IPS-NIHi7 (cell line): Measurements from ENCODE around the gene AUTS2.

Experiments used
- DNase-seq: peaks from one replicate; pipeline ENCODE4 v3.0.0; 2012; ENCODE audit warnings: mixed read lengths; ENCODE audit errors: extremely low spot score

The AUTS2 gene

DNA sequence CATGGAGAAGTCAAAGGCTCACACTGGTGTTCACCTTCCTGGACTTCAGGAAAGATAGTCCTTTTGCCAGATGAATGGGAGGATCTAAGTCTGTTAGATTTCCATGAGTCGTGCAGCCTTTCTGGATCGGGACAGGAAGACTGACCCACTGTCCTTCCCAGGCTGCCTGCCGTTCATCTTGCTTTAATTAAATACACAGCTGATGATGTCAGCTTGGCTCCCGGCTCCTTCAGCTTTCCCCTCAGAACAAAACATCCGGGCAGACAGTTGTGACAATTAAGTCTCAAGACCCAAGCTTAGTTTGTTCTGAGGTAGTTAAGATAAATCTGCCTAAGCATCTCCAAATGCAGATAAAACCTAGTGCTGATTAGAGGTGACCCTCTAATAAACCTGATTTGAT, 58.6 kb downstream of the AUTS2 start:
- DNase-seq = peak; percentile 33

DNA sequence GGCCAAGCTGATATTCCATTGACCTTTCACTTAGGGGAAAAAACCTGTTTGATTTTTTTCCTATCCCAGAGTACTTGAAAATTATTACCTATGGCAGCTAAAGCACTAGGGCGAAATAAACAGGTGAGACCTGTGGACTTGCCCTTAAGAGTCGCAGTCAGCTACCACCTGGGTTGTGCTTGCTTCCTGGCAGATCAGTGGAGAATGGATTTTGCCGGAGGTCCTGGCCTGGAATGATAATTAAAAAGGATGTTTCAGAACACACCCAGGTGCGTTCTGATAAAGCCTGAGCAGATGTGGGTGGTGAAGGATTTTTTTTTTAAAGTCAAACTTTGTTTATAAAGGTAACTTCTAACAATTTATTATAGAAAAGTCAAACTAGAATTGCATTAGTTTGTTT, 59.1 kb downstream of the AUTS2 start:
- no peak for DNase-seq

DNA sequence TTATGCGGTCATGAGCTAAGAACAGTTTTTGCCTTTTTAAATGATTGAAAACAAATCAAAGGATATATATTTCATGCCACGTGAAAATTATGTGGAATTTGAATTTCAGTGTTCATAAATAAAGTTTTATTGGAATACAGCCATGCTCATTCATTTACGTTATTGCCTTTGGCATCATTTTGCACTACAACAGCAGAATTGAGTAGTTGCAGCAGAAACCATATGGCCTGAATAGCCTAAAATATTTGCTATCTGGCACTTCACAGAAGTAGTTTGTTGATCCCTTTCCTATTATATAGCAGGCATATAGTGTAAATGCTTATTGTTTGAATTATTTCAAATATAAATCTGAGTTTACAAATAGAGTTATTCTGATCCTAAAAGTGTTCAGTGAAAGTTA, 59.7 kb downstream of the AUTS2 start:
- DNase-seq = no peak

DNA sequence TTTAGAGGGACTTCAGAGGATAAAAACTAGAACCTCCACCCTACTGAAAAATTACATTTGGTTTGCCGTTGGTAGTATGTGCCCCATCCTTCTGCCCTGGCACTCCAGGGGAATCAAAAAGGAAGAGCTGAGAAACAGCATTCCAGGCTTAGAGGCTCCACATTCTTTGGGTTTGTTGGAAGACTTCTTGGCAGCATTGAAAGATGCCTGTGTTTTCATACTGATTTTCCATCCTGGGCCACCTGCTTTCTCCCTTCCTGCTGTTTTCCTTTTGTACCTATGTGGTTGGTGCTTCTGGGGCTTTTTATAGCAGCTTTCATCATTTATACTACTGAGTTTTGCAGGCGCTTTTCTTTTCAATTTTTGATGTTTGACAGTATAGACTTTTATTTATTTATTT, 61.7 kb downstream of the AUTS2 start:
- DNase-seq = peak; percentile 44

DNA sequence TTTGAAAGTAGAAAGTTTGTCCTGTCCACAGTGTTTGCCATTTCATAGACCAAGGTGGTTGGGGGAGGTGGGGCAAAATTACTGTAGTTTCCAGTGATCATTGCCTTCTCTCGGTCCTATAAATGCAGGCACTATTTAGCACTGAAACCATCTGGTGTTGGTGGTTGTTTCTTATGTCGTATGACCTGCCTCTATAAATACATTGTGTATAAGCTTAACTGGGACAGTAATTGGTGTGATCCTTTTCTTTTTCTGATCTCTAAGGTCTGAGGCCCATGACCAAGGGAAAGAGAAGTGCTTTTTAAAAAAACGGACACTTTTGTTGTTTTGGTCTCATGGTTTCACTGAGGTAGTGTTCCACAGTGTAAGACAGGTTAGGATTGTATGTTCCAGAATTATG, 63.1 kb downstream of the AUTS2 start:
- DNase-seq = no peak

DNA sequence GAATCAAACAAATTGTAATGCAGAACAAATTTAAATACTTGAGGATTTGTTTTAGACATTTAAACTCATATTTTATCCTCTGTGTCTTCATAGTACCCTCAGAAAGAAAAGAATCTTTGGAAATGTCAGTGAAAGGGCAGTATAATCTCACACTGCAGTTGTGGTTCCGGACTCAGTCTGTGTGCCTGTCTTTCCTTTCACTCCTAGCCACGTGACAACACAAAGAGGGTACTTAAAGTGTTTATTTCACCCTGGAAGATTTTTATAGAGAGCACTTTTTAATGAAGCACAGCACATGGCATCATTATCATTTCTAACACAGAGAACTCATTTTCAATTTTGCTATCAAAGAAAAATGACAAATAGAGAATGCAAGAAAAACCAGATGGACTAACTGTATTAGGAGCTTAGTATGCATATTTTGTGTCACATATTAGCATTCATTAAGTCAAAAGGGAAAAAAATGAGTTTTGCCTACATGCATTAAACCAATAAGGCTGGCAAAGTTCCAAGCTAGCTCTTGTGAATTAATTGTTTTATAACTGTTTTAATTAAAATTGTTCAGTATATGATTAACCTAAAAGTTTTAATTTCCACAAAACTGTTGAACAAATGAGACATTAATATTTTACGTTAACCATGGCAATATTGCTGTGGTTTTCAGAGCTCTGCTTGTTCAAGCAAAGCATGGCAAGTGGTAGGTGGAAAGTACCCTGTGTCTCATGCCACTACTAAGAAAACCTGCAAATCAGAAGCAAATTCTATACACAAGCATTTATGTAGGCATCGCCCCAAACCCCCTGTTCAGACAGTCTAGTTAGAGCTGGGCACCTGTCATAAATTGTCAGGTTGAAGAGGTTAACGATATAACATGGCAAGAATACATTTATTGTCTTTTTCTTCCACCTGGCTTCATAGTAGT, 65.9 kb downstream of the AUTS2 start:
- no peak for DNase-seq

- no peak for DNase-seq
Observed at GRCh38 chr7:69665369-69665768, 67.1 kb downstream of the AUTS2 start.

DNA sequence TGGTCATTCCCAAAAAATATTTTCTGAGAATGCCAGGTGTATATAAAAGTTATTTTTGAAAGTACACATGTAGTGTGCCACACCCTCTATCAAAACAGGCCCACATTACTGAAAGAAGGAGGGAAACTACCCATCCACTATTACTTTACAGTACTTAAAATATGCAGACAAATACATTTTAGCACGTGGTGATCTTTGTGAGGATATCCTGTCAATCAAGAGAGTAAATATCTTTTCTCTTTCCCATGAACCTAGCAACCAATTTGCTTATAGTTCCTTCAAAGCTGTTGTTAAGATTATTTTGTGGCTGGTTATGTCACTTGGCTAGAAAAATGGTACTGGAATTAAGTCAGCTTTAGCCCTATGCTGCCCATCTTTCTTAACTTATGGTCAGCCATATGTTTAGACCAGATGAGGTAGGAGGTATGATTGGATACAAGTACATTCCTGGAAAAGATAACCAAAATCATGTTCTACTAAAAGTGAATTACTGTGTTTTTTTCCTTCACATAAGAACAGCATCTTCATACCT, 70.1 kb downstream of the AUTS2 start:
- no peak for DNase-seq

DNA sequence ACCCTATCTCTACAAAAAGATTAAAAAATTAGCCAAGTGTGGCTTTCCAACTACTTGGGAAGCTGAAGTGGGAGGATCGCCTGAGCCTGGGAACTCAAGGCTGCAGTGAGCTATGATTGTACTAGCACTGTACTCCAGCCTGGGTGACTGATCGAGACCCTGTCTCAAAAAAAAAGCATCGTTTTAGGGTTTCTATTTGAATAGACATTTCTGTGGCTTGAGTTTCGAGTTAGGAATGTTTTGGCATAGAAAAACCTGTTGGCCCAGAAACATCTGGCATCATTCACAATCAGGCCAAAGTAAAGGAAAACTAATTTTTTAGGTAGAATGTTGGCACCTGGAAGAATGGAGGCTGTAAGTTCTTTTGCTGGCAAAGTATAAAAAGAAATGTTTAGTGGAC, 72.4 kb downstream of the AUTS2 start:
- DNase-seq = no peak

- DNase-seq = no peak
Observed at GRCh38 chr7:69673074-69673473, 74.8 kb downstream of the AUTS2 start.

DNA sequence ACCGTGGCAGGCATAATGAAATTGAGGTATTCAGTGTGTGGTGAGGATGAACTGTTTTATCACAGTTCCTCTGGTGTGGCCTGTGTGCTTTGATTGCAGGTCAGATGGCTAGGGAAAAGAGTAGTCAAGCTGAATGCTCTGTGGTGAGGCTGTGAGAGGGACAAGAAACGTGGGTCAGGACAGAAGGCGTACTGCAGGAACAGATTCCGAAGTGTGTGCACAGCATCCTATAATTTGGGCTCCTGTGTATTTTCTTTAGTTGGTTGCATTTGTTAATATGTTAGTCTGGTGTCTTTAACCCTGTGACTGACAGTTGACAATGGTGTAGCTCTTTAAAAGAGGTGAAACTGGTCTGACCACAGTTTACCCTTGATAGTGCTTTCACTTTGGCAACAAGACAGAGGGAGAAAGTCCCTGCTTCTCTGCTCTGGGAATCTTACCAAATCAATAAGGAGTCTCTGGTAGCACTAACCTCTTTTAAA, 76.5 kb downstream of the AUTS2 start:
- no peak for DNase-seq

GRCh38 chr7:69676247-69676646, 78.0 kb downstream of the AUTS2 start:
- no peak for DNase-seq

GRCh38 chr7:69677054-69677852, 79.0 kb downstream of the AUTS2 start:
- no peak for DNase-seq

DNA sequence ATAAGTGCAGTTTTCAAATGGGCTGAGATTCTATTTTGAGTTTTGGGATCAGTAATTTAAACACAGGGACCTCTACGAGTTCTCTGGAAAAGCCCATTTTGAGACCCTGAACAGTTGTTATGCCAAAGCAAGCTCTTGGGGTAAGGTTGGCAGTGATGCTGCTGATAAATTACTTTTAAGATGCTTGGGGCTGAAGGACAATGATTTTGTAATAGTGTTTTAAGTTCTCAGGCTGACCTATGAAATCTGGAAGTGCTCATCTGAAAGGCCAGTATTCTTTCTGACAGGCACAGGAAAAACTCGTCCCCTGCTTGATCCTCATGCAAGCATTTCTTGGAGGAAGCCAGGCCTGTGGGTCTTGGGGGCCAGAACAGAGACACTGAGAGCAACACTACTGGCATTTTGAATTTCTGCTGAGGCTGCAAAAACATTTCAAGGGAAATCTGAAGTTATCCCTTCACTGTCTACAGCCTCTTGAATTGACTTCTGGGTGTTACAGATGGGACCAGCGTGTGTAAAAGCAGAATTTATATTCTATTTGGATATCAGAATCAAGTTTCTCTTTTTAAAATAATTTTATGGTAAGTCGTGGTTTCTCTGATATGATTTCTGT, 79.7 kb downstream of the AUTS2 start:
- no peak for DNase-seq

DNA sequence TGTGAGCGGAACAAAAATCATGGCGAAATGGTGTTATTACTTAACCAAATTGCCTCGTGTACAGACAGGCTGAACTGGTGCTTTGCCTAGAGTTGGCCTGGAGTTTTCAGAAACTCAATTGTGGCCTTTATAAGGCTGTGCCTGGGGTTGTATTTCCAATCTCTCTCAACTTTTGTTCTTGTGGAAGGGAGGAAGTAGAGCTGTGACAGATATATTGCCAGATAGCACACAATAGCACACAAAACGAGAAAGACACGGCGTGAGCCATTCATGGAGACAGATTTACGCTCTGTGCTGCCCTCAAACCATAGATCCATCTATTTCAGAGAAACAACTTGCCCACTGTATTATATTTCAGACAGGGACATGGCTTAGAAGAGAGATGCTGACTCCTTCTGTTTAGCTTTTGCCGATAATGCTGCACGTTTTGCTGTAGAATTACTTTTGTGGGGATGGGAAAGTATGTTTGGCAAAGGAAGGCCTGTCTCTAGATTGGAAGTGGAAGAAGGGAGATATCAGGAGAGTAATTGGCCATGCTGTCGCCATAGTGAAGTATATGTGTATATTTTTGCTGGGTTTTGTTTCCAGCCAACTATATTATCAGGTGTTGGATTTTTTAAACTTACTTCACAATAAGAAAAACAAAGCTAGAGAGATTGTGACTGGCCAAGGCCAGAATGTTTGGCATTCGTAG, 80.4 kb downstream of the AUTS2 start:
- no peak for DNase-seq

GRCh38 chr7:69681181-69681580, 82.9 kb downstream of the AUTS2 start:
- no peak for DNase-seq

DNA sequence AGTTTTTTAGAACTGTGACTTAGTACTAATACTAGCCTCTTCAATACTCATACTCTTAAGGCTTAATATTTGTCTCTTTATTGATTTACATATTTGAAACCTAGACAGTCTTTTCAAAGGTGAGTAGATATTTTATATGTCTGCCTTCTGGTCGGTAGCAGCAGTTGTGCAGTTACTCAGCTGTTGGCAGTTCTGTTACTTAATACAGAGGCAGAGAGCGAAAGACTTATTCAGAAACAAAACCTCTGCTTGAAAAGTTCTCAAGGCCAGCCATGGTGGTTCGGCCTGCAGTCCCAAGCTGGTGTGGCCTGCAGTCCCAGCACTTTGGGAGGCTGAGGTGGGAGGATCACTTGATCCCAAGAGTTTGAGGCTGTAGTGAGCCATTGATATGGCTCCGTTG, 84.2 kb downstream of the AUTS2 start:
- no peak for DNase-seq

DNA sequence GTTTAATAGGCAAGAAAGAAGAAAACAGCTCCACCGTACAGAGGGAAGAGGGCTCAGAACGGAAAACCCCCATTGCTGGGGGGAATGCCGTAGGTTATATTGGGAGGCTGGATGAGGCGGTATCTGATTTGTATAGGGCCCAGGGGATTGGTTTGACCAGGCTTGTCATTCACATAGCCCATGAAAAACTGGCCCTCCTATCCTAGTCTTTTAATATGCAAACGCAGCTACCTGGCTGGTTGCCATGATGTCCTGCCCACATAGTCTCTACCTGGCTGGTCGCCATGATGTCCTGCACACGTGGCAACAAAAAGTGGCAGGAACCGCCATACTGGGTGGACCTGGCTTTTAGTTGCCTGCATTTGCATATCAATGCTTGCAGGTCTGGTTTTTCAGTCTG, 84.7 kb downstream of the AUTS2 start:
- no peak for DNase-seq

DNA sequence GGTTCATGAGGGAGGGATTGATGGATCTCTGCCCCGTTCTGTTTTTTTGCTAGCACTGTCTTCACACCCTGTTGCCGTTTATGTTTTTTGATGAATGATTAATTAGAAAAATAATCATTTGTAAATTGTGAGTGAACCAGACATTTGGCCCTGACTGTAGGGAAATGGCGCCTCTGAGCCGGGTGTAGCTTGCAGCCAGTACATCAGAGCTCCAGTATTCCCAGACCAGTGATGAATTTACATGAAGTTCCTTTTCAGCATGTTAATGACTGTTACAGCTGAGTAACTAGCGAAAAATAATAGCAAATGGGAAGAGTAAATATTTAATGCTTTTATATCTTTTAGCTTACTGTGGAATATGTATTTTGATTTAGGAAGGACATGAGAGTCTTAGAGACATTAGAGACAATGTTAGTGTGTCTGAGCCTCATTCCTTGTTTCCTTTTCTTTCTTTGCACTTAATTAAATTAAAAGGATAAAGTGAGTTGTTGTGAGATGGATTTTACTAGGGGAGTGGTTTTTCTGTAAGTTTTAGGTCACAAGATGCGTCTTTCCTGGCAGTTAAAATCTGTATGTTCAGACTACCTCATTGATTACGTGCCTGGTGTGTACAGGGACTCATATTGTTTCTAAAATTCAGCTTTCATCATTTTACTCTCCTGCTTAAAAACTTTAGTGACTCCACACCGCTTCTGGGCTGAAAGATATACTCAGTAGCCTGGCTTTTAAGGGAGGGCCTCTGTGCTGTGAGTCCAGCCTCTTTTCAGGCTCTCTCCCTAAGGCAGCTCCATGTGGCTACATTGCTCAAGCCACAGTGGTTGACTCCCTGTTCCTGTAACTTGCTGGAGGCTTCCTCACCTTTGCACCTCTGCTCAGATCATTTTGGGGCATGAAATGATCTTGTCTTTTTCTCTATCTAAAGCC, 86.4 kb downstream of the AUTS2 start:
- no peak for DNase-seq

DNA sequence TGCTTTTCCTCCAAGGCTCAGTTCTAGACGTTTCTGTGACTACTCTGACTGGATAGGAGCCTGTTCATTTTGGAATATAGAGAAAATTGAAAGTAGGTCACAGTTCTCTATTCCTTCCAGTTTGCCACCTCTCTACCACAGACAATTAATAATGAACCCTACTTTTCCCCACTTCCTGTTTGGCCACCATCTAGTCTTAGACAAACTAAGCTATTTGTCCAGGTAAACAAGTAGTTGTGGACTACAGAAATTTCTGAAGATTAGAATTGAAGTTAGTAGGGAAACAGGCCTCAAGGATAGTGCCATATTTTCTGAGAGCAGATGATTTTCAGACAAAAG, 87.0 kb downstream of the AUTS2 start:
- no peak for DNase-seq

GRCh38 chr7:69686366-69686765, 88.1 kb downstream of the AUTS2 start:
- no peak for DNase-seq
